ENCODE results near the gene LLGL1. TPM values are rescaled to one million over a fixed set of nuclear protein-coding genes. Genes with fewer than 3 reads are reported as not detected.

The LLGL1 gene
- total RNA-seq, 1 donor from 2014 or later: 45.0 TPM

GRCh38 chr17:18187821-18188761, 37.3 kb upstream of the LLGL1 start:
- no peak for DNase-seq (ENCODE audit: extremely low spot score, unreplicated experiment)
- no peak for TF ChIP-seq CTCF (IDR thresholded peaks at IDR 0.05)
- Mint-ChIP-seq H3K4me1 (ENCODE audit: unreplicated experiment) (peaks cover 66% of the 10 kb centered on the region), H3K4me3 (ENCODE audit: unreplicated experiment) (peak overlapping the region; percentile 89), H3K9me3 (ENCODE audit: unreplicated experiment) (no peaks in the 10 kb centered on the region), H3K36me3 (ENCODE audit: unreplicated experiment) (peaks cover 22% of the 10 kb centered on the region), H3K27me3 (ENCODE audit: unreplicated experiment) (no peaks in the 10 kb centered on the region), H3K27ac (ENCODE audit: unreplicated experiment) (peak overlapping the region; percentile 50)

- peak overlapping the region; percentile 50 for H3K27ac Mint-ChIP-seq (ENCODE audit: unreplicated experiment)
- H3K9me3 Mint-ChIP-seq (ENCODE audit: unreplicated experiment): no peaks in the 10 kb centered on the region
- peaks cover 61% of the 10 kb centered on the region for H3K4me1 Mint-ChIP-seq (ENCODE audit: unreplicated experiment)
- no peak for DNase-seq (ENCODE audit: extremely low spot score, unreplicated experiment)
- H3K27me3 Mint-ChIP-seq (ENCODE audit: unreplicated experiment): no peaks in the 10 kb centered on the region
- no peak for TF ChIP-seq CTCF (IDR thresholded peaks at IDR 0.05)
- H3K36me3 Mint-ChIP-seq (ENCODE audit: unreplicated experiment): peaks cover 33% of the 10 kb centered on the region
- H3K4me3 Mint-ChIP-seq (ENCODE audit: unreplicated experiment): peak overlapping the region; percentile 20
These were observed 34.7 kb upstream of the LLGL1 start for GRCh38 chr17:18190628-18191235.

- H3K9me3 Mint-ChIP-seq (ENCODE audit: unreplicated experiment): no peaks in the 10 kb centered on the region
- no peak for TF ChIP-seq CTCF (IDR thresholded peaks at IDR 0.05)
- DNase-seq (ENCODE audit: extremely low spot score, unreplicated experiment): no peak
- peaks cover 38% of the 10 kb centered on the region for H3K36me3 Mint-ChIP-seq (ENCODE audit: unreplicated experiment)
- peaks cover 56% of the 10 kb centered on the region for H3K4me1 Mint-ChIP-seq (ENCODE audit: unreplicated experiment)
- peak overlapping the region; percentile 50 for H3K27ac Mint-ChIP-seq (ENCODE audit: unreplicated experiment)
- no peaks in the 10 kb centered on the region for H3K27me3 Mint-ChIP-seq (ENCODE audit: unreplicated experiment)
- H3K4me3 Mint-ChIP-seq (ENCODE audit: unreplicated experiment): peak overlapping the region; percentile 33
These were observed 34.2 kb upstream of the LLGL1 start for GRCh38 chr17:18191236-18191667.

GRCh38 chr17:18191967-18192366, 33.5 kb upstream of the LLGL1 start:
- H3K27me3 Mint-ChIP-seq (ENCODE audit: unreplicated experiment): no peaks in the 10 kb centered on the region
- no peak overlapping the region for H3K4me3 Mint-ChIP-seq (ENCODE audit: unreplicated experiment)
- H3K4me1 Mint-ChIP-seq (ENCODE audit: unreplicated experiment): peaks cover 49% of the 10 kb centered on the region
- H3K36me3 Mint-ChIP-seq (ENCODE audit: unreplicated experiment): peaks cover 40% of the 10 kb centered on the region
- no peaks in the 10 kb centered on the region for H3K9me3 Mint-ChIP-seq (ENCODE audit: unreplicated experiment)
- TF ChIP-seq CTCF (IDR thresholded peaks at IDR 0.05): peak; percentile 22
- no peak overlapping the region for H3K27ac Mint-ChIP-seq (ENCODE audit: unreplicated experiment)
- no peak for DNase-seq (ENCODE audit: extremely low spot score, unreplicated experiment)

GRCh38 chr17:18194394-18194793, 31.0 kb upstream of the LLGL1 start:
- no peaks in the 10 kb centered on the region for H3K27me3 Mint-ChIP-seq (ENCODE audit: unreplicated experiment)
- no peaks in the 10 kb centered on the region for H3K9me3 Mint-ChIP-seq (ENCODE audit: unreplicated experiment)
- DNase-seq (ENCODE audit: extremely low spot score, unreplicated experiment): no peak
- H3K36me3 Mint-ChIP-seq (ENCODE audit: unreplicated experiment): peaks cover 38% of the 10 kb centered on the region
- H3K27ac Mint-ChIP-seq (ENCODE audit: unreplicated experiment): no peak overlapping the region
- TF ChIP-seq CTCF (IDR thresholded peaks at IDR 0.05): no peak
- H3K4me3 Mint-ChIP-seq (ENCODE audit: unreplicated experiment): no peak overlapping the region
- H3K4me1 Mint-ChIP-seq (ENCODE audit: unreplicated experiment): peaks cover 32% of the 10 kb centered on the region
